D721Med (cell line): ENCODE data around the gene OPCML.

Experiments
- DNase-seq: peaks from one replicate; pipeline ENCODE4 v3.0.0; 2011; ENCODE audit warnings: low spot score; ENCODE audit not compliant: insufficient read length
- FAIRE-seq: peaks from 2 replicates; lab custom pipeline; 2011; peaks lifted over from hg19 to GRCh38; lab: Jason Lieb, UNC
- TF ChIP-seq, protein P1 (sequence below): IDR thresholded peaks from 2 replicates; pipeline ENCODE4 v1.5.1; 2012; ENCODE audit warnings: mild to moderate bottlenecking, control low read depth; ENCODE audit not compliant: insufficient read depth; ENCODE audit errors: missing control alignments

Gene OPCML

DNA sequence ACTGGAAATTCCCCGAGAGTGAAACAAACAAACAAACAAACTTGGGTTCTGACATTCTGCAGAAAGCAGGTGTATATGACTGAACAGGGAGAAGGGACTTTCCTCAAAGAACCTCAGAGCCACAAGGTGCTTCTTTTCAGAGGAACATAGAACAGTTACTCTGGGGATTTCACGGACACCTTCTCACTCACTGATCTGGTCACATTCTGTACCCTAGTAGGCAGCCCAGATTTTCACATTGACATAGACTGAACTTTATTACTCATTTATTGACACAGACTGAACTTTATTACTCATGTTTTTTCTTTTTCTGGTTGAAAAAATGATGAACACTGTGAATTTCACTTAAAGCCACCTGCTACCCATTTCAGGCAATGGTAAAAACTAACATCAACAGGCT lies 263.0 kb downstream of the OPCML start:
- TF ChIP-seq, protein P1, sequence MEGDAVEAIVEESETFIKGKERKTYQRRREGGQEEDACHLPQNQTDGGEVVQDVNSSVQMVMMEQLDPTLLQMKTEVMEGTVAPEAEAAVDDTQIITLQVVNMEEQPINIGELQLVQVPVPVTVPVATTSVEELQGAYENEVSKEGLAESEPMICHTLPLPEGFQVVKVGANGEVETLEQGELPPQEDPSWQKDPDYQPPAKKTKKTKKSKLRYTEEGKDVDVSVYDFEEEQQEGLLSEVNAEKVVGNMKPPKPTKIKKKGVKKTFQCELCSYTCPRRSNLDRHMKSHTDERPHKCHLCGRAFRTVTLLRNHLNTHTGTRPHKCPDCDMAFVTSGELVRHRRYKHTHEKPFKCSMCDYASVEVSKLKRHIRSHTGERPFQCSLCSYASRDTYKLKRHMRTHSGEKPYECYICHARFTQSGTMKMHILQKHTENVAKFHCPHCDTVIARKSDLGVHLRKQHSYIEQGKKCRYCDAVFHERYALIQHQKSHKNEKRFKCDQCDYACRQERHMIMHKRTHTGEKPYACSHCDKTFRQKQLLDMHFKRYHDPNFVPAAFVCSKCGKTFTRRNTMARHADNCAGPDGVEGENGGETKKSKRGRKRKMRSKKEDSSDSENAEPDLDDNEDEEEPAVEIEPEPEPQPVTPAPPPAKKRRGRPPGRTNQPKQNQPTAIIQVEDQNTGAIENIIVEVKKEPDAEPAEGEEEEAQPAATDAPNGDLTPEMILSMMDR: no peak
- no peak for DNase-seq
- no peak for FAIRE-seq

DNA sequence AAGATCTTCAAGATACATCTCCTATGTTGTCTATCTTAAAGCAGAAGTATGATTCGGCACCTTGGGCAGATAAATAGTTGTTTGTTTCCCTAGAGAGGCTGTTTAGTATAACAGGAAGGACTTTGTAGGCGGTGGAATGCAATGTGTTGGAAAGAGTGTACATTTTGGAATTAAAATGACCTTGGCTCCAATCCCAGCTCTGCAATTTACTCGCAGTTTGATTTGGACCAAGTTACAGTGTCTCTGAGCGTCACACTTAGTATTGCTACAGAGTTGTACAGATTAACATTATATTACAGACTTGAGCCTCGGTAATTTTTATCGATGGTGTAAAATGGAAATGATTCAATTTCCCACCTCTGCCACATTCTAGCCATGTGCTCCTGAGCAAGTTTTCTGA lies 265.3 kb downstream of the OPCML start:
- FAIRE-seq (no peak), DNase-seq (no peak)
- TF ChIP-seq, protein P1: no peak

DNA sequence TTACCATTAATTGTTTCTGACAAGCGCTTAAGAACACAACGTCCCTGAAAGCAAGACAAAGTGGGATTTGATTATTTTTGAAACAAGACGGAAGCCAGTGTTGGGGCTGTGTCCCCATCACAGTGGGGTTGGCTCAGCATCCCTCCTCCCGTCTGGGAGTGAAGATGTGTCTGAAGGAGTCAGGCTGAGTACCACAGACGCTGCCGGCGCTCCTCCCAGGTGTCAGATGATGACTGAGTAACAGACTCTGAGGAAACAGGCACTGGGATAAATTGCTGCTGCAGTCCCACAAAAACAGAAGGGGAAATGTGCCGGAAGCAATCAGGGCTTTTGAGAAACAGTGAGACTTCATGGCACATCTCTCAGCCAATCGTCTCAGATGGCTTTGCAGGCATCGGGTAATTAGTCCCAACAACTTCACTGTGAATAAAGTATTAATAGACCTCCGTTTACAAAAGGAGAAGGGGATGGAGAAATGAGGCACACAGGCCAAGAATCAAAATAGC lies 266.7 kb downstream of the OPCML start:
- TF ChIP-seq, protein P1: no peak
- no peak for DNase-seq
- no peak for FAIRE-seq

DNA sequence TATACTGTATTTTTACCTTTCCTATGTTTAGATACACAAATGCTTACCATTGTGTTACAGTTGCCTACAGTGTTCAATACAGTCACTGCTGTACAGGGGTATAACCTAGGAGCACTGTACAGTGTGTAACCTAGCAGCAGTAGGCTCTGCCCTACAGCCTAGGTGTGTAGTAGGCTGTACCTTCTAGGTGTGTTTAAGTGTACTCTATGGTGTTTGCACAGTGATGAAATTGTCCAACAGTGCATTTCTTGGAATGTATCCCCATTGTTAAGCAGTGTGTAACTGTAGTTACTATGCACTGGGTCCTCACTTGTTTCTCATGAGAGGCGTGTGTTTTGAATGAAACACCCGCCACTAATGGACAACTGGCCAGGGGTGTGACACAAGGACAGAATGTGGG lies 269.0 kb downstream of the OPCML start:
- FAIRE-seq (no peak), DNase-seq (no peak)
- TF ChIP-seq, protein P1: no peak

DNA sequence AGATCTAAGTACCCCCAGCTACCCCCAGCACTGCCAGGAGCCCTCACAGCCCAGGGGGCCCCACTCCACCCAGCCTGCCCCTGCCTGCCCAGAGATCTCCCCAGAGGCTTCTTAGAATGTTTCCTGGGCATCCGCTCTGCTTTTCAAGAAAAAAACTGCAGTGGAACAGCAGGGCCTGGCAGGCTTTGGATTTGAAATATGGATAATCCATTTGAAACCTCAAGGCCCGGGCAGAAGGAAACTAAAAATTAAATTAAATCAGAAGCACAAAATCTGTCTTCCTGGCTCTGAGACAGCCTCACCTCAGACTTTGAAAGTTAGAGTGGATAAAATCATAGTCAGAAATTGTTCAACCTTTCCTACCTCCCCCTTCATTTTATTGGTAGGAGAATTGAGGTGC lies 273.6 kb downstream of the OPCML start:
- FAIRE-seq (no peak), DNase-seq (no peak)
- TF ChIP-seq, protein P1: no peak

DNA sequence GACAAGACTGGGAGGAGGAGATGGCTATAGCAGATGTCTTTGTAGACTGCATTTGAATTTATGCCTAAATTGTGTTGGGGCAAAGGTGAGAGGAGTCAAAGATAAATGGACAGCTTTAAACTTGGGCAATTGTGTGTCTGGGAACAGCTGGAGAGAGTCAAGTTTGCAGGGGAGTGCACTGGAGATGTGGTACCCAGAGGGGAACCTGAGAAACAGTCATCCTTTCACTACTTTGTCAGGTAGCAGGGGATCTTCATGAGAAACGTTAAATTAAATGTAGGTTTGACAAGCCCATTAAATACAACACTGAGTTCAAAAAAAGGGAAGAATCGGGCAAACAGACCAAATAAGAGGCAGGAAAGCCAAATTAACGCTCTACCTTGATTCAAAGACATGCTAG lies 277.7 kb downstream of the OPCML start:
- FAIRE-seq (no peak), DNase-seq (no peak)
- TF ChIP-seq, protein P1: no peak

DNA sequence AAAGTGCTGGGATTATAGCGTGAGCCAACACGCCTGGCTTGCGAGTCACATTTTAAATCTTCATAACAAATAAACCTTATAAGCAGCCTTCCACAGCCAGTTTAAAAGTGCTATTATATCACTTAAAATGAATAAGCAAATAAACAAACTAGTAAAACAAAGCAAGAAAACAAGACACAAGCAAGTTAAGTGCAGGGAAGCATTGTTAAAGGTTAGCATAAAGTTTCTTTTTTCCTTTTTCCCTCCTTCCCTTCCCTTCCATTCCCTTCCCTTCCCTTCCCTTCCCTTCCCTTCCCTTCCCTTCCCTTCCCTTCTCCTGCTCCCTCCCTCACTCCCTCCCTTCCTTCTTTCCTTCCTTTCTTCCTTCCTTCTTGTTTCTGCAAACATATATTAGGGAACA lies 278.7 kb downstream of the OPCML start:
- TF ChIP-seq, protein P1: no peak
- DNase-seq: no peak
- FAIRE-seq: no peak
